AG04450 (cell line): Measurements from ENCODE around the gene MCM9. TPM values are rescaled to one million over a fixed set of nuclear protein-coding genes. Genes with fewer than 3 reads are reported as not detected.
"Not testable (repeated sequence)": the region's sequence is repeated elsewhere in the genome, so short reads cannot be mapped to it uniquely, and the experiment has no call there.

ENCODE experiments used
- CTCF ChIA-PET: fragments of 300-600, 350-600 bp; formaldehyde crosslinking; extraction: SDS; loops from one replicate; lab custom pipeline; 2022; ENCODE audit warnings: antibody characterized with exemption, inconsistent platforms; lab: Charles Lee
- POLR2A ChIA-PET: fragments of 350-600 bp; formaldehyde crosslinking; extraction: SDS; loops from one replicate; lab custom pipeline; 2021; ENCODE audit warnings: antibody characterized with exemption, inconsistent platforms; lab: Yijun Ruan, JAX
- DNase-seq: peaks from one replicate; pipeline ENCODE4 v3.0.0-alpha.2; 2011; ENCODE audit warnings: low read depth, low spot score
- H3K27ac ChIP-seq: one replicate; pipeline ENCODE4 v1.5.1; 2012; ENCODE audit warnings: low read depth, low read length, control low read depth
- H3K27me3 ChIP-seq: one replicate; pipeline ENCODE4 v1.6.0; 2012; ENCODE audit warnings: low read length; ENCODE audit not compliant: control insufficient read depth, insufficient read depth
- H3K4me3 ChIP-seq: 2 replicates; pipeline ENCODE4 v1.5.1; 2011; ENCODE audit warnings: mild to moderate bottlenecking, low read depth, low read length, control low read depth
- H3K9me3 ChIP-seq: 2 replicates; pipeline ENCODE4 v1.5.1; 2012; ENCODE audit warnings: low read length; ENCODE audit not compliant: control insufficient read depth, insufficient read depth
- polyA plus RNA-seq: library from polyadenylated mRNA; depleted of rRNA; stranded (reverse); fragments of >200 nt; gene quantifications from 2 replicates; pipeline ENCODE4 v1.2.3, GENCODE V29; 2011; rRNA removed
- TF ChIP-seq, protein P1 (sequence below): IDR thresholded peaks from 2 replicates; pipeline ENCODE4 v1.5.1; 2011; ENCODE audit warnings: low read depth, low read length, control low read depth, inconsistent platforms

The MCM9 gene
- polyA plus RNA-seq, 1 experiment: 2.2 TPM

DNA sequence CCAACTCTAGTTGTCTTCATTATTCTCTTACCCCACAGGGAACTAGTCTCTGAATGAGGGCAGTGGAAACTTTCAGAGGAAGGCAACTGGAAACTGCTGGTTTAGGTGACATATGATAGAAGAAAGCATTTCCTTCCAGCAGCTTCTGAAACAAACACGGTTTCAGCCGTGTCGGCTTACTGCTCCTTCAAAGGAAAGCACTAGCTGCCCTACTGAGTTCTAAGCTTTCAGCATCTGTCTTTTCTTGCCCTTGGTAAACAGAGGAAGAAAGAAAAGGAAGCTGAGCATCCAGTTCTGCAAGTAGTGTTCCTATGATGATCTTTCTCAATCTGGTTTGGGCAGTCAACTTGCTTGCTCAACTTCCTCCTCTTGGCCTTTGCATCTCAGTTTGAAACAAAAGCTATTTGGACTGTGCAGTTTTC is 166.0 kb downstream of the MCM9 start:
- DNase-seq: no peak
- H3K9me3 ChIP-seq: no peaks in the 10 kb centered on the region
- no peak overlapping the region for H3K27ac ChIP-seq
- H3K4me3 ChIP-seq: no peak overlapping the region
- ChIA-PET POLR2A (no interaction called here), CTCF (interaction anchor here (0.6 to 2.4 kb wide), 2 partner anchors 11 to 487 kb away, joined by 6 read pairs; no protein-coding TSS in a partner anchor)
- peaks cover 2% of the 10 kb centered on the region for H3K27me3 ChIP-seq
- TF ChIP-seq, protein P1, sequence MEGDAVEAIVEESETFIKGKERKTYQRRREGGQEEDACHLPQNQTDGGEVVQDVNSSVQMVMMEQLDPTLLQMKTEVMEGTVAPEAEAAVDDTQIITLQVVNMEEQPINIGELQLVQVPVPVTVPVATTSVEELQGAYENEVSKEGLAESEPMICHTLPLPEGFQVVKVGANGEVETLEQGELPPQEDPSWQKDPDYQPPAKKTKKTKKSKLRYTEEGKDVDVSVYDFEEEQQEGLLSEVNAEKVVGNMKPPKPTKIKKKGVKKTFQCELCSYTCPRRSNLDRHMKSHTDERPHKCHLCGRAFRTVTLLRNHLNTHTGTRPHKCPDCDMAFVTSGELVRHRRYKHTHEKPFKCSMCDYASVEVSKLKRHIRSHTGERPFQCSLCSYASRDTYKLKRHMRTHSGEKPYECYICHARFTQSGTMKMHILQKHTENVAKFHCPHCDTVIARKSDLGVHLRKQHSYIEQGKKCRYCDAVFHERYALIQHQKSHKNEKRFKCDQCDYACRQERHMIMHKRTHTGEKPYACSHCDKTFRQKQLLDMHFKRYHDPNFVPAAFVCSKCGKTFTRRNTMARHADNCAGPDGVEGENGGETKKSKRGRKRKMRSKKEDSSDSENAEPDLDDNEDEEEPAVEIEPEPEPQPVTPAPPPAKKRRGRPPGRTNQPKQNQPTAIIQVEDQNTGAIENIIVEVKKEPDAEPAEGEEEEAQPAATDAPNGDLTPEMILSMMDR: no peak

DNA sequence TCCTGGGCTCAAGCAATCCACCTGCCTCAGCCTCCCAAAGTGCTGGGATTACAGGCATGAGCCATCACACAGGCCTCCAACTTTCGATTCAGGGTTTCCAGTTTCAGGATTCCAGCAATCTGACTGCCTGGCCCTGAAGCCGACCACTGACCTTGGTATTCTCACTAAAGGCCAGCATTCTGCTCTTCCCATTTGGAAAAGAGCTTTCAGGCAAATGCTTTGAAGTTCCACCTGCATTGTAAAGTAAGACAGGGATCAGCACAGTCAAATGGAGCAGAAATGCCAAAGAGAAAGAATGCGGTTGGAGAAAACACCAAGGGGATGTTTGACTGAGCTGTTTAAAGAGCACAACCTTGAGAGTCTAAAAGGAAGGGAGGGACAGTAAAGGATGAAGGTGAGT is 166.5 kb downstream of the MCM9 start:
- Histone ChIP-seq H3K27me3 (peaks cover 2% of the 10 kb centered on the region), H3K27ac (no peak overlapping the region), H3K4me3 (no peak overlapping the region), H3K9me3 (no peaks in the 10 kb centered on the region)
- TF ChIP-seq, protein P1: no peak
- POLR2A ChIA-PET: interaction anchor here (0.6 kb wide), 1 partner anchor 1468 kb away, joined by 3 read pairs; no protein-coding TSS in a partner anchor
- no peak for DNase-seq
- CTCF ChIA-PET: interaction anchor here (2.4 to 3.2 kb wide), 2 partner anchors 8 to 12 kb away, joined by 6 to 10 read pairs; no protein-coding TSS in a partner anchor

DNA sequence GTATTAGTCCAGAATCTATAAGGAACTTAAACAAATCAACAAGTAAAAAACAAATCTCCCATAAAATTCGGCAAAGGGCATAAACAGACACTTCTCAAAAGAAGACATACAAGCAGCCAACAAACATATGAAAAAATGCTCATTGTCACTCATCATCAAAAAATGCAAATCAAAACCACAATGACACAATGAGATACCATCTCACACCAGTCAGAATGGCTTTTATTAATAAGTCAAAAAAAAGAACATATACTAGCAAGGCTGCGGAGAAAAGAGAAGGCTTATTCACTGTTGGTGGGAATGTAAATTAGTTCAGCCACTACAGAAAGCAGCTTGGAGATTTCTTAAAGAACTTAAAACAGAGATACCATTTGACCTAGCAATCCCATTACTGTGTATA is 169.6 kb downstream of the MCM9 start:
- H3K27me3 ChIP-seq, H3K4me3 ChIP-seq, H3K9me3 ChIP-seq, H3K27ac ChIP-seq, POLR2A ChIA-PET, DNase-seq: not testable (repeated sequence)
- CTCF ChIA-PET: interaction anchor here (3.2 kb wide), 1 partner anchor 11 kb away, joined by 10 read pairs; no protein-coding TSS in a partner anchor

DNA sequence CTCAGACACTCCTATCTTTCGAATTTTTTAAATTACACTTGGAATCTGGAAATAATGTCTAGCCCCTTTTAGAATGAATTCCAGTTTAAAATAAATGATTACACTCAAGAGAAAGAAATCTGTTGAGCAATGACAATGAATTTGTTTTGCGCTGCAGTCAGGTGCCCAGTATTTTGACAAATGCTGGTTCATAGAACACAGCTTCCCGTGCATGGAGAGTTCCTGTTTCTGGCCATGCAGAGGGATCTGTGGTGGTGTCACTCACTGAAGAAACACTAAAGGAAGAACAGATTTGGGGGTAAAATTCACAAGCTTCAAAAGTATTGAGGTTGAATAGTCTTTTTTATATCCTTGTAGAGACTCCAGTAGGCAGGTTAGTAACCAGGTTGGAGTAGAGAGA is 170.2 kb downstream of the MCM9 start:
- H3K27ac ChIP-seq: no peak overlapping the region
- peaks cover 2% of the 10 kb centered on the region for H3K27me3 ChIP-seq
- no peak for DNase-seq
- CTCF ChIA-PET: no interaction called here
- TF ChIP-seq, protein P1: no peak
- no peaks in the 10 kb centered on the region for H3K9me3 ChIP-seq
- POLR2A ChIA-PET: no interaction called here
- no peak overlapping the region for H3K4me3 ChIP-seq

Other genes starting within 250 kb of the MCM9 start
- gene ASF1A, start 41.0 kb downstream of the MCM9 start, polyA plus RNA-seq: 18.4 and 29.4 TPM in 2 replicates
- 0.02 and 0.06 TPM in 2 replicates for gene FAM184A, start 143.5 kb upstream of the MCM9 start, polyA plus RNA-seq